Measurements from ENCODE around the gene MAGEA11.
"Not testable (repeated sequence)": the region's sequence is repeated elsewhere in the genome, so short reads cannot be mapped to it uniquely, and the experiment has no call there.

MAGEA11 gene

DNA sequence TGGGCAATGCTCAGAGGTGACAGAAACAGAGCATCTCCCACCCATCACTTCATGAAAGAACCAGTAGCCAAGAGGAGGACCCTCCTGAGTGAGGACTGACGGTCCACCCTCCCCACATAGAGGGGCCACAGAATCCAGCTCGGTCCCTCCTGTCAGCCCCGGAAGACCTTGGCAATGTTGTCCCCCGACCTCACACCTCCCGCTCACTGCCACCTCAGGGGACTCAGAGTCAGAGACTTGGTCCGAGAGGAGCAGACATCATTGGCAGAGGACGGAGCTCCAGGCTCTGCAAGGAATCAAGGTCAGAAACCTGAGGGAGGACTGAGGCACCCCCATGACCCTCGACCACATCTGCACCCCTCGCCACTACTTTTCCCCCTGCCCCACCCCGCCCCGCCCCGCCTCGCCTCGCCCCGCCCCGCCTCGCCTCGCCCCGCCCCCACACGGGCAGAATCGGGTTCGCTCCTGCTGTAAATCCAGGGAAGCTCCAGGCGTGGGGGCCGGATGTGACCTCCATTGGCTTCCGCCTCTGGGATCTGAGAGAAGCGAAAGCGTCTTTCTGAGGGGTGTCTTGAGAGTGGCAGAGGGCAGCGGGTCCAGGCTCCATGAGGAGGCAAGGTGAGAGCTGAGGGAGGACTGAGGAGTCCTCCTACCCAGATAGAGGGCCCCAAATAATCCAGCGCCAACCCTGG is at the start of gene MAGEA11:
TSS of gene MAGEA11 (plus strand) at position 516 of the 692 bp plus-strand sequence. CDS start 1,100 bp downstream, outside the sequence.
- DNase-seq (ENCODE audit: low read depth) = no peak

DNA sequence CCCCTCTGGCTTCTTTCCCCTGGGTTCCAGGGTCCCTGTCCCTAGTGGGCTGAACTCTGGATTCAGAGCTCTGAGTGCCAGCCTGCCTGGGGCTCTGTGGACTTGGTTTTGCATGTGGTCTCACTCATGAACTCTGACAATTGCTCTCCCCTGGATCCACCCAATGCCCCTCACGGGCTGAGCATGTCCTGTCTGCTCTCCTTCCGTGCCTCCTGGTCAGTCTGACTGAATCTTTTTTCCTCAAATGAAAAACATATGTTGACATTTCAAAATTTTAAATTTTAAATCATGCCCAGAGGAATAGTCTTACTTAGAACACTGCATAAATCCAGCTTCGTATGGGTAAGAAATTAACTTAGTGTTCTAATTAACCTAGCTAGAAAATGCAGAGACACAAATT is 36.8 kb upstream of the MAGEA11 start:
- DNase-seq (ENCODE audit: low read depth) = not testable (repeated sequence)

- DNase-seq (ENCODE audit: low read depth) = not testable (repeated sequence)
Measured at GRCh38 chrX:149675554-149675953, 36.3 kb upstream of the MAGEA11 start.

- not testable (repeated sequence) for DNase-seq (ENCODE audit: low read depth)
Measured at GRCh38 chrX:149679164-149679678, 32.6 kb upstream of the MAGEA11 start.

- DNase-seq (ENCODE audit: low read depth) = no peak
Measured at GRCh38 chrX:149681182-149681581, 30.7 kb upstream of the MAGEA11 start.

GRCh38 chrX:149682031-149682430 is 29.8 kb upstream of the MAGEA11 start:
- no peak for DNase-seq (ENCODE audit: low read depth)

GRCh38 chrX:149682956-149683947 is 28.6 kb upstream of the MAGEA11 start:
- no peak for DNase-seq (ENCODE audit: low read depth)

- DNase-seq (ENCODE audit: low read depth) = no peak
Measured at GRCh38 chrX:149683966-149684730, 27.7 kb upstream of the MAGEA11 start.

DNA sequence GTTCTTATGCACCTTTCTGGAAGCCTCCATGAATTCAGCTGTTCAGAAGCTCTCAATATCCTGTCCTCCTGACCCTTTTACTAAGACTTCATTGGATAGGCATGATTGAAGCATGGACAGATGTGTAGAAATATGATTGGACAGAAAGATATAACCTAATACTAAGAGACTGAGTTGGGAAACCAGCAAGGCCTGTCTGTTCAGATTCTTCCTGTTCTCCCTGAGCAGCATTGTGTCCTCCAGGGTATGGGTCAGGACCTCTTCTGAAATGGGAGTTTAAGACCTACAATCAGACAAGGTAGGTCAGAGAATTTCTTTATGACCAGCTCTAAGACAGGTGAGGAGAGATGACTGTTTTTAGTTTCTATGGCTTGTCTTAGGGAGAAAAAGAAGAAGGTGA is 23.9 kb upstream of the MAGEA11 start:
- DNase-seq (ENCODE audit: low read depth) = no peak

- DNase-seq (ENCODE audit: low read depth) = no peak
Measured at GRCh38 chrX:149688552-149688951, 23.3 kb upstream of the MAGEA11 start.

DNA sequence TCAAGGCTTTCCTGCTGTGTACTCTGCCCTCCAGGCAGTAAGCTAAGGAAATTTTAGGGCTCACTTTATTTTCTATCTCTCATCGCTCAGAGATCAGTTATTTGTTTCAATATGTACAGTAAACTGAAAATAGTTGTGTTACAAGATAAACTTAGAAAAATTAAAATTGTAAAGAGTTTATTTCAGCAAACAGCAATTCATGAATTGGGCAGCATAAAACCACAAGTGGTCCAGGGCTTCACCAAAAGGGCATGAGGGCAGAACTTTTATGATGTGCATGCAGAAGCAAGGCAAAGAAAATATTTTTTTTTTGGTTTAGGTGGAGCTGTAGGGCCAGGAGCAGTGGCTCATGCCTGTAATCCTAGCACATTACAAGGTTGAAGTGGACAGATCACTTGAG is 20.1 kb upstream of the MAGEA11 start:
- no peak for DNase-seq (ENCODE audit: low read depth)

- not testable (repeated sequence) for DNase-seq (ENCODE audit: low read depth)
Measured at GRCh38 chrX:149692686-149693272, 19.1 kb upstream of the MAGEA11 start.

- no peak for DNase-seq (ENCODE audit: low read depth)
Measured at GRCh38 chrX:149699761-149700160, 12.1 kb upstream of the MAGEA11 start.

GRCh38 chrX:149704664-149705063 is 7.2 kb upstream of the MAGEA11 start:
- DNase-seq (ENCODE audit: low read depth) = no peak

GRCh38 chrX:149707147-149707901 is 4.5 kb upstream of the MAGEA11 start:
- DNase-seq (ENCODE audit: low read depth) = no peak

GRCh38 chrX:149712831-149713230 is 971 bp downstream of the MAGEA11 start:
- no peak for DNase-seq (ENCODE audit: low read depth)

DNA sequence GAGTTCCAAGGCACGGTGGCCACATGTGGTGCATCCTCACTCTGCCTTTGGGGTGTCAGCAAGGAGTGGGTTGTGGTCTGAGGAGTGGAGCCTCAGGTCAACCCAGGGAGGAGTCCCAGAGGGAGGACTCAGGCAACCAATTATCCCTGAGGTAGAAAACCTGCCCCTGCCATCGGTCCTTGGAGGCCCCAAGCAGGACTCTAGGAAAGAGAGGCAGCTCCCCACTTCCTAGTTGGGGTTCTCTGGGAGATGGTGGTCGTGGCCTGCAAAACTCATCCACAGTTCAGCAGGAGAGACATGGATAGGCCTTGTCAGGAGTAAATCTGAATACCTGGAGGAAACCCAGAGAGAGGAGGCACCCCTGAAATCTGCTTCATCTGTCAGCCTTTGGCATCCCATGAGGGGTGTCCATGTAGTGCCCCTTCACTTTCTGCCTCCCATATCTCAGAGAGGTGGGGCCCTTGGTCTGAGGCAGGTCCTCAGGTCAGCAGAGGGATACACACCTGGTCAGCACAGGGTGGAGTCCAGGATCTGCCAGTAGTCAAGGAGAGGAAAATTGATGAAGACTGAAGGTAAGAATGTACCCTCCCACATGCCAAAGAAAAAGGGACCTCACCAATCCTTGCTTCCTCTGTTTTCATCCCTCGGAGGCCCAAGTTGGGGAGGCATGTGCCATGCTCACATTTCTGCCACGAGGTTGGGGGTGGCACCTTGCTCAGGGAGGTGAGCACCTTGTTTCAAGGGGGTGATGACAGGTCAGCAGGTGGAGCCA is 1.6 kb downstream of the MAGEA11 start:
- DNase-seq (ENCODE audit: low read depth) = no peak

DNA sequence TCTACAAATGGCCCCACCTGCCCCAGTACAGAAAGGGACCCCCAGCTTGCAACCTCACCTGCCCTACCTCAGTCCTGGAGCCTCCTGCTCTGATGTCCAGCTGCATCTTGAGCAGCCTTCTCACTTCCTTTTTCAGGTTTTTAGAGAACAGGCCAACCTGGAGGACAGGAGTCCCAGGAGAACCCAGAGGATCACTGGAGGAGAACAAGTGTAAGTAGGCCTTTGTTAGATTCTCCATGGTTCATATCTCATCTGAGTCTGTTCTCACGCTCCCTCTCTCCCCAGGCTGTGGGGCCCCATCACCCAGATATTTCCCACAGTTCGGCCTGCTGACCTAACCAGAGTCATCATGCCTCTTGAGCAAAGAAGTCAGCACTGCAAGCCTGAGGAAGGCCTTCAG is 3.6 kb downstream of the MAGEA11 start:
- no peak for DNase-seq (ENCODE audit: low read depth)

- DNase-seq (ENCODE audit: low read depth) = no peak
Measured at GRCh38 chrX:149716632-149717031, 4.8 kb downstream of the MAGEA11 start.

- DNase-seq (ENCODE audit: low read depth) = no peak
Measured at GRCh38 chrX:149717803-149718202, 5.9 kb downstream of the MAGEA11 start.

Data from HS-5 (cell line).